ENCODE measurements around the gene DIAPH3. TPM values are rescaled to one million over a fixed set of nuclear protein-coding genes. Genes with fewer than 3 reads are reported as not detected.

The DIAPH3 gene
- total RNA-seq, 3 donors from 2014 or later: under 0.01 to 0.88 (median 0.64) TPM

DNA sequence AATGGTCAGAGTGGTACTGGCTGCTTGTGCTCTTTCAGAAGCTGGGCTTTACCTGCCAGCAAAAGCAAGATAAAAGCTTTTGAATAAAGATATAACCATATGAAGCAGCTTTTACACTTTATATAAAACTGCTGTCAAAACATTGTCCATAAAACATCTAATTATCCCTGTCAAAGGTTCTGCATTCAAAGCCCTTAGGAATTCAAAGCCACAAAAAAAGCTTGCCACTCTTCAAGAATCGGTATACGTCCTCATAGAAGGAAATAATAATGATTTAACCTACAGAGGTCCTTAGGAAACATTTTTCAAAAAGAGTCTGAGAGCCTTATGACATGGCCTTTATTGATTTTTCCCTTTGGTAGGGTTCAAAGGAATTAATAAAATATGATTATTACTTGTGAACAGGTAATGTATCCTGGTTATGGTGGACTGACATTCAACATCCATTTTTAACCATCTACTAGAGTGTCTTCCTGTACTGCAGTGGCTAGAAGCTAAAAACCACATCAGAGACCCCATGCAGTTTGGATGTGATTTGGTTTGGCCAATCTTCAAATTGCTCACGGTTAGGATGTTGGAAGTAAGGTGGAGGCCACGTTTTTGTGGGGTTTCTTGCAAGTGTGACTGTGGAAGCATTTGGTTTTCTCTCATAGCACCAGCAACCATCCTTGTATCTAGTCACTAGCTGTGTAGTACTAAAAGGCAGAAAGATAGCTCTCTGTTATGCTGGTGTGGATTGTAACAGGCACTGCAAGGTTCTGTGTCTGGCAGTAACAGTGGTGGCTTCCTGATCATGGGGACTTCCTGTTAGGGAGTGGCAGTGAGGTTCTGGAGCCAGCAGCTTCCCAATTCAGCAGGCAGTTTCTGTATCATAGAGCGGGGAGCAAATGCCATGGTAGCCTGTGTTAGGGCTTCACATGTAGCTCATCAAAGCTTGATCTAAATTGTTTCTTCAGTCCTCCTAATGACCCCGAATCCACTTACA, 441.5 kb downstream of the DIAPH3 start:
- H3K27ac ChIP-seq: no peak overlapping the region
- no peaks in the 10 kb centered on the region for H3K36me3 ChIP-seq
- no peaks in the 10 kb centered on the region for H3K4me1 ChIP-seq
- intact Hi-C loops (cut with DNase I; ENCODE audit: low total_unique reads): no loop called here
- no peaks in the 10 kb centered on the region for H3K9me3 ChIP-seq
- no peak for TF ChIP-seq POLR2A (IDR thresholded peaks at IDR 0.05)
- TF ChIP-seq, protein P1, sequence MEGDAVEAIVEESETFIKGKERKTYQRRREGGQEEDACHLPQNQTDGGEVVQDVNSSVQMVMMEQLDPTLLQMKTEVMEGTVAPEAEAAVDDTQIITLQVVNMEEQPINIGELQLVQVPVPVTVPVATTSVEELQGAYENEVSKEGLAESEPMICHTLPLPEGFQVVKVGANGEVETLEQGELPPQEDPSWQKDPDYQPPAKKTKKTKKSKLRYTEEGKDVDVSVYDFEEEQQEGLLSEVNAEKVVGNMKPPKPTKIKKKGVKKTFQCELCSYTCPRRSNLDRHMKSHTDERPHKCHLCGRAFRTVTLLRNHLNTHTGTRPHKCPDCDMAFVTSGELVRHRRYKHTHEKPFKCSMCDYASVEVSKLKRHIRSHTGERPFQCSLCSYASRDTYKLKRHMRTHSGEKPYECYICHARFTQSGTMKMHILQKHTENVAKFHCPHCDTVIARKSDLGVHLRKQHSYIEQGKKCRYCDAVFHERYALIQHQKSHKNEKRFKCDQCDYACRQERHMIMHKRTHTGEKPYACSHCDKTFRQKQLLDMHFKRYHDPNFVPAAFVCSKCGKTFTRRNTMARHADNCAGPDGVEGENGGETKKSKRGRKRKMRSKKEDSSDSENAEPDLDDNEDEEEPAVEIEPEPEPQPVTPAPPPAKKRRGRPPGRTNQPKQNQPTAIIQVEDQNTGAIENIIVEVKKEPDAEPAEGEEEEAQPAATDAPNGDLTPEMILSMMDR (IDR thresholded peaks at IDR 0.05): no peak
- TF ChIP-seq POLR2AphosphoS5 (IDR thresholded peaks at IDR 0.05): no peak
- no peaks in the 10 kb centered on the region for H3K27me3 ChIP-seq
- no peak for DNase-seq (ENCODE audit: low spot score in 2 of 2)
- no peak overlapping the region for H3K4me3 ChIP-seq

DNA sequence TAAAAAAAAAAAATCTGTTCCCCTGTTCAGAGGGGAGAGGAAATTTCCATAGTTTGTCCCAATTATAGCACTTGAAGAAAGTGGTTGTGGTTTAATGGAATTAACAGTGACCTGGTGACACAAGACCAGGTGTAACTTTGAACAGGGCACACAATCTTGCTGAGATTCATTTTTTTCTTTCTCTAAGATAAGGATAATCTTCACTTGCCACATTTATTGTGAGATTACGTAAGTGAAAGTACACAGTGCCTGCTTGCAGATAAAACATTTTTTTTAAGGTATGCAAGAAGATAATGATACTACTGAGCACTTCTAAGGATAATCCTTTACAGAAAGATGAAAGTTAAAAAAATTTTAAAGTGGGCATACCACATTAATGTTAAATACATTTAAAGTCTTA, 448.1 kb downstream of the DIAPH3 start:
- intact Hi-C loops (cut with DNase I; ENCODE audit: low total_unique reads): no loop called here
- no peak overlapping the region for H3K4me3 ChIP-seq
- DNase-seq (ENCODE audit: low spot score in 2 of 2): no peak
- H3K4me1 ChIP-seq: no peaks in the 10 kb centered on the region
- TF ChIP-seq POLR2AphosphoS5 (IDR thresholded peaks at IDR 0.05): no peak
- TF ChIP-seq, protein P1 (IDR thresholded peaks at IDR 0.05): no peak
- TF ChIP-seq POLR2A (IDR thresholded peaks at IDR 0.05): no peak
- H3K36me3 ChIP-seq: no peaks in the 10 kb centered on the region
- no peaks in the 10 kb centered on the region for H3K9me3 ChIP-seq
- H3K27me3 ChIP-seq: no peaks in the 10 kb centered on the region
- no peak overlapping the region for H3K27ac ChIP-seq

DNA sequence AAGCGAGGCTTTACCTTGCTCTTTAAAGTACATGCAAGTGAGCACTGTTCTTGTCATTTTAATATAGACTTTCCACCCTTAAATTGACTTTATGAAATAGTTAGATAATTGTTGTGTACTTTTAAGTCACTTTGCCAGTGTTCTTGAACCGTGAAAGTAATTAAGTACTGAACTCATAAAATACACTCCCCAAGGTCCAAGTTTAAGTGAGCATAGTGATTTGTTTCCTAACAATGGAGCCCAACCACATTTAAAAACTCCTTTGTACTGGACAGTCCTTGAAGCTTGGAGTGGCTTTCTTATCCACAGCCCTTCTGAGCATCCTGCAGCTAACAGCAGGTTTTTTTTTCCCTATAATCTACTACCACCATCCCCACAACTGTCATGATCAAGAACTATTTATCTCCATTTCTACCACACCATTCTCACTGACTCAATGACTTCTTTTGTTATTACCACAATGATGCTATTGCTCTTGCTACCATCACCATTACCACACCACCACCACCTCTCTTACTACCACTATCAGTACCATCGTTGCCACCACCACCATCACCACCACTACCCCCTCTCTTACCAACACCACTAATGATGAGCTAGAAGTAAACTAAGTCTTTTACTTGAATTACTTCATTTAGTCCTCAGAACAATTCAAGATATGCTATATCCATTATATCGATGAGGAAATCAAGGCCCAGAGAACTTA, 452.6 kb downstream of the DIAPH3 start:
- no peak for DNase-seq (ENCODE audit: low spot score in 2 of 2)
- no peak overlapping the region for H3K4me3 ChIP-seq
- H3K27me3 ChIP-seq: no peaks in the 10 kb centered on the region
- H3K36me3 ChIP-seq: no peaks in the 10 kb centered on the region
- H3K9me3 ChIP-seq: no peaks in the 10 kb centered on the region
- intact Hi-C loops (cut with DNase I; ENCODE audit: low total_unique reads): no loop called here
- no peaks in the 10 kb centered on the region for H3K4me1 ChIP-seq
- TF ChIP-seq POLR2A (IDR thresholded peaks at IDR 0.05): no peak
- no peak overlapping the region for H3K27ac ChIP-seq

DNA sequence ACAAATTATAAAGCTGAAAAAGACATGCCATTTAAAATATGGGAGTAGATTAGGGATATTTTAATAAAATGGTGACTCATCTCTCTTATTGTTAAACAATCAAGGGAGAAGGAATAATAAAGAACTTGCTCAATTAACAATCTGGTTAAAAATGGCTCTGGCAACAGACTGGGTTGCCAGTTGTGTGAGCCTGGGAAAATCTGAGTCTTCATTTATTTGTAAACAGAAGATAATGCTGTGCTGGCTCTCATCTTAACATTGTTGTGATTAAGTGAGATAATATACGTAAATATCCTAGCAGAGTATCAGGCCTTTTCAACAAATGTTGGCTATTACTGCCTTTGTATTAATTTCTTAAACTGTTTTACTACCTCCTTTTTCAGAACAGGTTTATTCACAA, 453.3 kb downstream of the DIAPH3 start:
- TF ChIP-seq, protein P1 (IDR thresholded peaks at IDR 0.05): no peak
- TF ChIP-seq POLR2AphosphoS5 (IDR thresholded peaks at IDR 0.05): no peak
- no peak for TF ChIP-seq POLR2A (IDR thresholded peaks at IDR 0.05)
- Histone ChIP-seq H3K36me3 (no peaks in the 10 kb centered on the region), H3K27ac (no peak overlapping the region), H3K4me3 (no peak overlapping the region), H3K9me3 (no peaks in the 10 kb centered on the region), H3K4me1 (no peaks in the 10 kb centered on the region), H3K27me3 (no peaks in the 10 kb centered on the region)
- no peak for DNase-seq (ENCODE audit: low spot score in 2 of 2)
- intact Hi-C loops (cut with DNase I; ENCODE audit: low total_unique reads): no loop called here

DNA sequence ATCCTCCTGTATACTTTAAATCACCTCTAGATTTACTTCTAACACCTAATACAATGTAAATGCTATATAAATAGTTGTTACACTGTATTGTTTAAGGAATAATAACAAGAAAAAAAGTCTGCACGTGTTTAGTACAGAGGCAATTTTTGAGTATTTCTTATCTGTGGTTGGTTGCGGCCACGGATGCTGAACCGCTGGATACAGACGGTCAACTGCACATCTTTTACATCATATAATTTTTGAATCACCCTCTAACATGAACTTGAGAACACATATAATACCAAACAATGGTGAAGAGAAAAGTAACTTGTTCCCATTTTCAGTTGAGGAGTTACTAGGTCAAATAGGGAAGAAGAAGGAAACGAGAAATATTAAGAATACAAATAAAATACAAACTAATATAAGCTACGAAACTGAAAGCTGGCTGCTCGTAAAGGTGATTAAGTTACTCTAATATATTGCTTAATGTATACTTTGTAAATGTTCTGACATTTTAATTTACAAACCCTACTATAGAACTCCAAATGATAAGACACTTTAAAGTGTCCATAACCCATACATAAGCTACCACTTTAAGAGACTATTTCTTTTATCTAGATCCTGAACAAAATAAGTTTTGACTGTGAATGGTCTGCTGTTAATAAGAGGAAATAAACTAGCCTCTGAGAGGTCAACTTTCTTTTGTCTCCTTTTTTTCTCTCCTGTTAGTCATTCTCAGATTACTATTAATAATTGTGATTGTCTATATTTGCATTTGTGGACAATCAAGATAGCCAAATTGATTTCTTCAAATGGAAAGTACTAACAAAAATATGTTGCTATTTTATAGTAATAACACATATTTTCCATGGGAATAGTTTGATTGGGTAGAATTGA, 457.4 kb downstream of the DIAPH3 start:
- intact Hi-C loops (cut with DNase I; ENCODE audit: low total_unique reads): no loop called here
- no peaks in the 10 kb centered on the region for H3K4me1 ChIP-seq
- no peaks in the 10 kb centered on the region for H3K36me3 ChIP-seq
- H3K27me3 ChIP-seq: no peaks in the 10 kb centered on the region
- H3K9me3 ChIP-seq: no peaks in the 10 kb centered on the region
- H3K4me3 ChIP-seq: no peak overlapping the region
- DNase-seq (ENCODE audit: low spot score in 2 of 2): no peak
- H3K27ac ChIP-seq: no peak overlapping the region
- TF ChIP-seq POLR2A (IDR thresholded peaks at IDR 0.05): no peak
- no peak for TF ChIP-seq POLR2AphosphoS5 (IDR thresholded peaks at IDR 0.05)
- TF ChIP-seq, protein P1 (IDR thresholded peaks at IDR 0.05): no peak

Measured in breast epithelium (tissue), 4 donors.